AG09309 (cell line): ENCODE measurements around the gene MTMR6.
"Not testable (repeated sequence)": the region's sequence is repeated elsewhere in the genome, so short reads cannot be mapped to it uniquely, and the experiment has no call there.

Experiments used
- DNase-seq: peaks from one replicate; pipeline ENCODE4 v3.0.0-alpha.2; 2010; ENCODE audit warnings: low read depth
- H3K4me3 ChIP-seq: 2 replicates; pipeline ENCODE4 v1.5.1; 2011; ENCODE audit warnings: mild to moderate bottlenecking, low read depth, low read length, moderate library complexity; ENCODE audit not compliant: control insufficient read depth
- TF ChIP-seq, protein P1 (sequence below): IDR thresholded peaks from 2 replicates; pipeline ENCODE4 v1.5.1; 2011; ENCODE audit warnings: mild to moderate bottlenecking, low read depth, low read length, inconsistent platforms; ENCODE audit not compliant: insufficient read depth, control insufficient read depth; ENCODE audit errors: missing control alignments

MTMR6 gene

DNA sequence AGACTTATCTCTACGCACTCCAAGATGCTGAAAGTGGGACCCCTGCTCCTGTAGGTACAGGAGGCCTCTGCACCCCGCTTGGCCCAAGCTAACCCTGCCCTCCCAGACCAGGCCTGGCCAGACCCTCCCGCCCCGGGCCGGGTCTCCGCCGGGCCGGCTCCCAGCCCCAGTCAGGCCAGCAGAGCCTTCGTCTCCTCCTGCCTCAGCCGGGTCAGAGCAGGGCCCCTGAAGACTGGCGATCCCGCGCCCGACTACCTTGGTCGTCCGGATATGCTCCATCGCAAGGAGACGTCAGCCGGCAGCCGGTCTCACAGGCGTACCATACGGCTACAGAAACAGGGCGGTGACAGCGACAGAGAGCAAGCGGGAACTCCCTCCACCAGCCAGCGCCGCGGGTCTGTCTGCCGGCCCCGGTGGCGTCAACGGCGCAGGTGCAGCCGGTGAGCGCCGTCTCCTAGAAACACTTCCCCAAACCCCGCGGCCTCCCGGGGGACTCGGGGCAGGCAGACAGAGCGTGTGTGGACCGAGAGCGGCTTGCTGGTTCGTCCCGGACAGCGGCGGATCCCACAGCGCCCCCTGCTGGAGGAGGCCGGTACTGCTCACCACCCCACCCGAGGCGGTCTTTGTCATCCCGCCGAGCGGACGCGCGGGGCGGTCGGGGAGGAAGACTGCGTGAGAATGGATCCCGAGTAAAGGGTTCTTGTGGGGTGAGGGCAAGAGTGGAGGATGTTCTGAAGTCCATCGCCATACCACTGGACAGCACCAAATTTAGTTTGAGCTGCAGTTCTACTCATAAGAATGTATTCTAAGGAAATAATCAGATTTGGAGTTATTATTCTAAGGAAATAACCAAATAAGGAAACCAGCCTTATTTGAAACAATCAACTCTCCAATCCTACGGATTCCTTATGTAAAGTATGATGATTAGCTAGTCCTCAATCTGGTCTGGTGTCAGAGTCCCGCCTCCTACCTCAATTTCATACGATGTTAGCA lies at the start of gene MTMR6:
MTMR6 (minus strand) TSS at position 520 of the 993 bp plus-strand sequence; CDS start at position 279, 241 bp downstream.
- TF ChIP-seq, protein P1, sequence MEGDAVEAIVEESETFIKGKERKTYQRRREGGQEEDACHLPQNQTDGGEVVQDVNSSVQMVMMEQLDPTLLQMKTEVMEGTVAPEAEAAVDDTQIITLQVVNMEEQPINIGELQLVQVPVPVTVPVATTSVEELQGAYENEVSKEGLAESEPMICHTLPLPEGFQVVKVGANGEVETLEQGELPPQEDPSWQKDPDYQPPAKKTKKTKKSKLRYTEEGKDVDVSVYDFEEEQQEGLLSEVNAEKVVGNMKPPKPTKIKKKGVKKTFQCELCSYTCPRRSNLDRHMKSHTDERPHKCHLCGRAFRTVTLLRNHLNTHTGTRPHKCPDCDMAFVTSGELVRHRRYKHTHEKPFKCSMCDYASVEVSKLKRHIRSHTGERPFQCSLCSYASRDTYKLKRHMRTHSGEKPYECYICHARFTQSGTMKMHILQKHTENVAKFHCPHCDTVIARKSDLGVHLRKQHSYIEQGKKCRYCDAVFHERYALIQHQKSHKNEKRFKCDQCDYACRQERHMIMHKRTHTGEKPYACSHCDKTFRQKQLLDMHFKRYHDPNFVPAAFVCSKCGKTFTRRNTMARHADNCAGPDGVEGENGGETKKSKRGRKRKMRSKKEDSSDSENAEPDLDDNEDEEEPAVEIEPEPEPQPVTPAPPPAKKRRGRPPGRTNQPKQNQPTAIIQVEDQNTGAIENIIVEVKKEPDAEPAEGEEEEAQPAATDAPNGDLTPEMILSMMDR, result peak; percentile 99
- peak within 1 kb of the TSS; percentile 70 for H3K4me3 ChIP-seq
- DNase-seq, result peak; percentile 39

DNA sequence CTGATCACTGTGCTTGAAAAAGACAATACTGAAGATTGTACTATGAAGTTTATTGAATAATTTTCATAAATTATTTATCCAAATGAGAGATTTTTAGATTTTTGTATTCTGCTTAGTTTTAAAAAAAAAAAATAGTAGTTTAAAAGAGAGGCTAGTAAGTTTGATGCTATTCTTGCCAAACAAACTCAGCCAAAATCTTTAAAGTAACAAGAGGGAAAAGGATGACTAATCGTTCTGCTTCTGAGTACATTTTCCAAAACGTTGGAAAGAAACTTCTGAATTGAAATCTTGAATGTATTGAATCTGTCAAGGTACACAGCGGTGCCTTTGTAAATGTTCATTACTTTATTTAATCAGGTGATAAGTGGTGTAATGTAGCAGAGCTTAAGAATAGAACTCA lies 48.6 kb upstream of the MTMR6 start:
- TF ChIP-seq, protein P1, result no peak
- H3K4me3 ChIP-seq, result no peak overlapping the region
- DNase-seq, result no peak

DNA sequence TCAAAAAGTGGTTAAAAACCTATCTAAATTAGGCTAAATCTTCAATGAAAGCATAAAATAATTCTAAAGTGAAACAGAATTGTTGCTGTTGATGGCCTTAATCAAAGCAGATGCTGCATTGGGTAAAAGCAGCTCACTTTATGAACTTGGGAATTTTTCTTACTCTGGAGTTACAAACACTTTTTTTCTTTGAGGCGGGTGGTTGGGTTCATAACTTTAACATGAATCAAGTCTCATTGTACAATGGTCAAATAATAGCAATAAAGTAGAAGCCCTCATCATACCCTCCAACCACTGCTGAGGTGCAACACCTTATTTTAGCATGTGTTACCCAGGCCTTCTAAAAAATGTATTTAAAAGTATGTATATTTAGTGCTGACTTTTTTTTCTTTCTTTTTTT lies 43.3 kb upstream of the MTMR6 start:
- peak; percentile 14 for DNase-seq
- no peak overlapping the region for H3K4me3 ChIP-seq
- TF ChIP-seq, protein P1, result no peak

DNA sequence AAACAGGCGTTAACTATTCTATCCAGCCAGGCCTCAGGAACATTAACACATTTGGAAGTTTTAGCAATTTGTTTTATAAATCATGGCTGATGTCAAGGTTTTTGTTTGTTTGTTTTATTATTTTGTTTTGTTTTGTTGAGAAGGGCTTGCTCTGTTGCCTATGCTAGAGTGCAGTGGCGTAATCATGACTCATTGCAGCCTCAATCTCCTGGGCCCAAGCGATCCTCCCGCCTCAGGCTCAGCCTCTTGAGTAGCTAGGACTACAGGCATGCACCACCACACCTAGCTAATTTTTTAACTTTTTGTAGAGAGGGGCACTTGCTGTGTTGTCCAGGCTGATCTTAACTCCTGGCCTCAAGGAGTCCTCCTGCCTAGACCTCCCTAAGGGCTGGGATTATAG lies 42.4 kb upstream of the MTMR6 start:
- no peak overlapping the region for H3K4me3 ChIP-seq
- no peak for DNase-seq
- TF ChIP-seq, protein P1, result no peak

DNA sequence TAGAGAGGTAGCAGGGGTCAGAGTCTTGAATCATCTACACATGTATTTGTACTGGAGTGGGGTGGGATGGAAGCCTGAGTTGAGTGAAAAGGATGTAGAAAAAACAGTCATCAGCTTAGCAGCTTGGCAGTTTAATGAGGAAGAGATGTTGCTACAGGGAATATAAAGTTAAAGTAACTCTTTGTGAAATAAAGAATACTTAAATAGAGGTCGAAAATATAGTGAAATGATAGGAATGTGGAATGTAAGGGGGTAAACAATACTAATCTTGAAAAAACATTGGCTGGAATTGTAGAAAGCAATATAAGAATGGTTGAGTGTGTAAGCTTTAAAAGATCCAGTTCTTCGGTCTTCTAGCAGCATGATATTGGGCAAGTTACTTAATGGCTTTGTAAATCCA lies 36.8 kb upstream of the MTMR6 start:
- TF ChIP-seq, protein P1, result no peak
- DNase-seq, result no peak
- no peak overlapping the region for H3K4me3 ChIP-seq

DNA sequence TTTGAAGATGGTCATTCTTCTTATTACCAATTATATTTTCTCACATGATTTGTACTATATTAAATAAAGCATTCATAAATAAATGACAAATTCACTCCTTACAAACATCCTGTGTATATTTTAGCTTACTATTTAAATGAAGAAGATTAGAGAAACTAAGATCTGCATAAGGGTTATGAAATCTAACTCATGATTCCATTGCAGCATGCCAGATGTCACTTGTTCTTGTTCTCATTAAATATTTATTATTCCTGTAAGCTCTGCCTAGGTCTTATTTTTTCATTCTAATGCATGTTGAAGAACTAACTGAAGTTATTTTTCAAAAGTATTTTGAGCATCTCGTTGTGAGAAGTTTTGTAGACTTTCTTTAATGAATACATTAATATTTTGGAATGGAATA lies 32.5 kb upstream of the MTMR6 start:
- H3K4me3 ChIP-seq, result no peak overlapping the region
- DNase-seq, result no peak
- TF ChIP-seq, protein P1, result no peak

DNA sequence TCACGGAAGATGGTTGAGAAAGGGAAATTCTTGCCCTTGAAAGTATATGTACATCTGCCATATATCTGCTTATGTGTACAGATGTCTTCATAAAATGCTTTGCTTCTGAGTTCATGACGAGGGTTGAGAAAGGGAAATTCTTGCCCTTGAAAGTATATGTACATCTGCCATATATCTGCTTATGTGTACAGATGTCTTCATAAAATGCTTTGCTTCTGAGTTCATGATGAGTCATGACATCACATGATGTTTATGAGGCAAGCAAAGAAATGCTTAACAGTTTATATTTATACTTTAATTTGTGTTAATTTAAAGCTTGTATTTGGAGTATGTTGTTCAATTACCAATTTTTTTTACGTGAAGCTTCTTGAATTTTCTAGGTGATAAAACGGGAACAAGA lies 31.7 kb upstream of the MTMR6 start:
- H3K4me3 ChIP-seq, DNase-seq: not testable (repeated sequence)
